GM12892 (cell line): ENCODE results near the gene CAMKMT.

Source experiments
- POLR2A ChIP-seq: IDR thresholded peaks from 2 replicates; pipeline ENCODE4 v1.6.1; 2011; ENCODE audit warnings: low read depth, low read length, control low read depth
- POLR2AphosphoS5 ChIP-seq: IDR thresholded peaks from 2 replicates; pipeline ENCODE4 v1.6.1; 2011; ENCODE audit warnings: low read depth, low read length, control low read depth
- TAF1 ChIP-seq: IDR thresholded peaks from 2 replicates; pipeline ENCODE4 v1.6.1; 2011; ENCODE audit warnings: low read depth, mild to moderate bottlenecking, control low read depth, low read length, borderline replicate concordance

- TF ChIP-seq POLR2A: no peak
- no peak for TF ChIP-seq POLR2AphosphoS5
- no peak for TF ChIP-seq TAF1
These were observed 68.6 kb downstream of the CAMKMT start for GRCh38 chr2:44430342-44430741.
